Stimulated activated CD8-positive, alpha-beta memory T cell treated with anti-CD3 and anti-CD28 coated beads, Interleukin-15, amount 100 ng/mL, for 1 hour (primary cell): ENCODE results near the gene TK2.
"Not testable (repeated sequence)": the region's sequence is repeated elsewhere in the genome, so short reads cannot be mapped to it uniquely, and the experiment has no call there.

Experiments
- DNase-seq: peaks from one replicate; pipeline ENCODE4 v3.0.0-alpha.2; 2020; ENCODE audit warnings: low read depth

Gene TK2

GRCh38 chr16:66549284-66550131 is at the start of gene TK2:
Gene TK2, minus strand, starts transcription at chr16:66550122. Its CDS starts 61 bp downstream, at chr16:66550061.
- no peak for DNase-seq

GRCh38 chr16:66598111-66598510 is 48.2 kb upstream of the TK2 start:
- DNase-seq, result no peak

DNA sequence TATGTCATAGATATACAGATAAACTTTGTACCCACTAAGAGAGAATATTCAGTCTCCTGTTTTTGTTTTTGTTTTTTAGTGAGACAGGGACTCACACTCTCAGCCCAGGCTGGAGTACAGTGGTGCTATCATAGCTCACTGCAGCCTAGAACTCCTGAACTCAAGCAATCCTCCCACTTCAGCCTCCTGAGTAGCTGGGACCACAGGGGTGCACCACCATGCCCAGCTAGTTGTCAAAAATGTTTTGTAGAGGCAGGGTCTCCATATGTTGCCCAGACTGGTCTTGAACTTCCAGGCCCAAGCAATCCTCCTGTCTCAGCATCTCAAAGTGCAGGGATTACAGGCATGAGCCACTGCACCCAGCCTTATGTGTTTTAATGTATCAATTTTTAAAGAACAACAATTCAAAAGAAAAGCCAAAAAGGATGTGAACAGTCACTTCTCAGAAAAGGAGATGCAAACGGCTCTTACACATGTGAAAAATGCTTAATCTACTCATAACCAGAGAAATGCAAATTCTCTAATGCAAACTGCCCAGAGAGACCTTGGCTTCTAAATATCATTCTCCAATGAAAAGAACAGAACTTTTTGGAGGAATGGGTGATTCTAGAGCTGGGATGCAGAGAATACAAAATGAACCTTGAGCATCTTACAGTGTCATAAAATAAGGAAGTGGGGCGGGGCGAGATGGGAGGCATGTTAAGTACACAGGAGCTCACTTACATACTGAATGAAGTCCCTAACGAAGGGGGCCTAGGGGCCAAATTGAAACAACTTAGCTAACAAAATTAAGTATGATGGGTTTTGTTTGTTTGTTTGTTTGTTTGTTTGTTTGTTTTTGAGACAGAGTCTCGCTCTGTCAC is 47.3 kb upstream of the TK2 start:
- DNase-seq, result no peak

DNA sequence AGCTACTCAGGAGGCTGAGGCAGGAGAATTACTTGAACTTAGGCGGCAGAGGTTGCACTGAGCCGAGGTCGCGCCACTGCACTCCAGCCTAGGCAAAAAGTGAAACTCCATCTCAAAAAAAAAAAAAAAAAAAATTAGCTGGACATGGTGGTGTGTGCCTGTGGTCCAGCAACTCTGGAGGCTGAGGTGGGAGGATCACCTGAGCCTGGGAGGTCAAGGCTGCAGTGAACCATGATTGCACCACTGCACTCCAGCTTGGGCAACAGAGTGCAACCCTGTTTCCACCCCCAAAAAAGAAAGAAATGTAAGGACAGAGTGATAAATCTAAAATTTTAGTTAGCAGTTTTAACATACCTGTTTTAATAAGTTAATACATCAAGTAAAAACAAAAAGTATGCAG is 46.6 kb upstream of the TK2 start:
- DNase-seq, result not testable (repeated sequence)

DNA sequence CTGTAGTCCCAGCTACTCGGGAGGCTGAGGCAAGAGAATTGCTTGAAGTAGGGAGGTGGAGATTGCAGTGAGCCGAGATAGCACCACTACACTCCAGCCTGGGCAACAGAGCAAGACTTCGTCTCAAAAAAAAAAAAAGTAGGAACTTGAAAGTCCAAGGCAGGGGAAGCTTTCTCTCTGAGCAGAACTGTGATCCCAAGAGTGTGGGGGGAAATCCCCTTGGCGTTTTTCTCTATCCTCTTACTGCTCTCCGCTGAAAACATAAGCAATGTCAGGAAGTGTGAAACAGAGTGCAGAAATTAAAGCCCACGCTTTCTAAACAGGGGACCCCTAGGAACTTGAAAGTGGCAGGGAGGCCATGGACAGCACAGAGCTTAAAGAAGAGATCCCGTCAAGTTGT is 44.8 kb upstream of the TK2 start:
- DNase-seq, result no peak

DNA sequence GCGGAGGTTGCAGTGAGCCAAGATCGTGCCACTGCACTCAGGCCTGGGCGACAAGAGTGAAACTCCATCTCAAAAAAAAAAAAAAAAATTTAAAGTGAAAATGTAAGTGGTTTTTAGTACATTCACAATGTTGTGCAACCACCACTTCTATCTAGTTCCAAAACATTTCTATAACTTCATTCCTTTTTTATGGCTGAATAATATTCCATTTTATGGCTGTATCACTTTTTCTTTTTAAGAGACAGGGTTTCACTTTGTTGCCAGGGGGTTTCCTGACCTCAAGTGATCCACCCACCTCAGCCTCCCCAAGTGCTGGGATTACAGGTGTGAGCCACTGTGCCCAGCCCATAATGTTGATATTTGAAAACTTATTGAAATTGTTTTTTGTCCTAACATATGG is 42.9 kb upstream of the TK2 start:
- DNase-seq, result no peak

GRCh38 chr16:66592241-66592640 is 42.3 kb upstream of the TK2 start:
- no peak for DNase-seq

- no peak for DNase-seq
These were observed 41.1 kb upstream of the TK2 start for GRCh38 chr16:66591018-66591417.

GRCh38 chr16:66590322-66590721 is 40.4 kb upstream of the TK2 start:
- DNase-seq, result no peak

DNA sequence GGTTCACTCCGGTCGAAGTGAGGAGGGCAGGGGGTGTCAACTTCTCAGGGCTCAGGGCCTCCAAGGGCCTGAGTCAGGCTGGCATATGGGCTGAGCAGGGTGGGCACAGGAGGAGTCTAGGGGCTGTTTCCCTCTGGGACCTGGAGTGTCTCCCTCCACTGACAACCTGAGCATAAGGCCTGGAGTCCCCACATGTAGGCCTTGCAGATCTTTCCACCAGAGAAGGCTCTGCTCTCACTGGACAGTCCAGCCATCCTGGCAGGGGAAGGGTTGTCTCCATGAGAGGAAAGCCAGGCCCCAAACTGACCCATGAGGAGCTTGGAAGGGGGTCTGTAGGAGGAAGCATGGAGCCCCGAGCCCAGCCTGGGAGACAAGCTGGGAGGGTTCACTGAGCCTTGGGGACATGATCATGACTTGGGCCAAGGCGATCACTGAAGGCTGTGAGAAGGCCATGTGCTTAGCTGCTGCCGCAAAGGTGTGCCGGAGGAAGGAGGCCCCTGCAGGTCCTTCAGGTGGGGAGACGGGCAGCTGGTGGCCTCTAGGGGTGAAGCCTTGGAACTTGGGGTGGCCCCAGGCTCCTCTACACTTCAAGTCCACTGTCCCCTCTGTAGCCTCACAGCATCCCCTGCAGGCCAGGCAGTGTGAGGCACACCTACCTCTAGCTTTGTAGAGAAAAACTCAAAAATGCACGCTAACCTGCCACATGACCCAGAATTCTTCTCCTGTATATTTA is 39.2 kb upstream of the TK2 start:
- no peak for DNase-seq

- no peak for DNase-seq
These were observed 38.1 kb upstream of the TK2 start for GRCh38 chr16:66587881-66588600.

DNA sequence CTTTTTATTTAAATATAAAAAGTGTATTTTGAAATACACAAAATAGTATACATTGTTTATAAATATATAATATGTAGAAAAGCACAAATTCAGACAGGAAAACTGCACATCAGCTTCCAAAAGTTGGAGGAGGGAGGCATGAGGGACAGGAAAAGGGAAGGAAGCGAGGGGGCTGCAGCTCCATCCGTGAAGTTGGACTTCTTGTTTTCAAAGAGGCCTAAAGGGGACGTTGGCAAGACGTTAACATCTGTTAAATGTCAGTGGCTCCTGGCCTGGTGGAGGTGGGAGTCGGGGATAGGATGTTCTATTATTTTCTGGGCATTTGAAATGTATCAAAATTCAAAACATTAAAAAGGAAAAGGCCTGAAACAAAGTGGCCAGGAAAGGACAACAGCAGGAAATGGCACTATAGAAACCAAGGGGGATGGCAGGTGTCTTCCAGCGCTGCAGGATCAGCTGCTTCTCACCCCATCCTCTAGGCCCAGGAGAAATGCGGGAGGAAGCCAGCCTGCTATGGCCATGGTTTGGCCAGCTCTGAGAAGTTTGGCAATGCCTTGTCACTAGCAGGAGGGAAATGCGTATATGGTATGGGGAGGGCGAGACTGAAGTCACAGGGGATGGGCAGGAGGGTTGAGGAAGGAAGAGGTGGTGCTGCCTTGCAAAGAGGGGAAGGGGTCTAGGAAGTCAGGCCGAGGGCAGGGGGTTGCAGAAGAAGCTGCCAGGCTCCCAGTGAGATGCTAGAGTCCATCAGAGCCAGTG is 35.7 kb upstream of the TK2 start:
- DNase-seq, result no peak

DNA sequence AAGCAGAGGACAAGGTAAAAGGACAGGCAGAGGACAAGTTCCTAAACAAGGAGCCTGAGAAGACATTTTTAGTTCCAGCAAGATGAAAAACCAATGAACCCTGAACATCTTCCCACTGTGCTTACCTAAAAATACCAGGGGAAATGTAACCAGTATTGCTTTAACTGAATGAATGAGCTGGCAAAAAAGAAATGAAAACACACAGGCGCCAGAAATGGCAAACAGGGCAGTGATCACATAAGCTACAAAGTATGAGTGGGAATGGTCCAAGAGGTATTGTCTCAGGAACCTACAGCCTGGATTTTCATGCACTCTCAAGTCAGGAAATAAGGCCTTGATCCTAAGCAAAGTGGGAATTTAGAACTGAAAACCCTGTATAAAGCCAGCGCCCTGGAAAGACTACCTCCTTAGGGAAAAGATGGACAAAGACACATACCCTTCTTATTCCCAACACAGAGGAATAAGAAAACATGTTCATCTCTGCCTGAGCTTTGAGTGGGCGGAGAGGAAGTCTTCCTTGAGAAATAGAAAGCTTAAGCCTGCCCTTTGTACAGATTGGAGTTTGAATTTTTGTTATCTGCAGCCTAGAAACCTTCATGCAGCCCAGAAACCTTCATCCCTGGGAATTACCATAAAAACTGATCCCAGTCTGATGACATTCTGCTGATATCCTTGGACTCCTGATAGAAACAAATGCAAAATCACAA is 31.5 kb upstream of the TK2 start:
- DNase-seq, result no peak

GRCh38 chr16:66580605-66581209 is 30.8 kb upstream of the TK2 start:
- no peak for DNase-seq

GRCh38 chr16:66578651-66579531 is 29.0 kb upstream of the TK2 start, which contains the start of gene CMTM2:
Gene CMTM2, plus strand, starts transcription at chr16:66579463. Its CDS starts 145 bp downstream, at chr16:66579608.
- no peak for DNase-seq

DNA sequence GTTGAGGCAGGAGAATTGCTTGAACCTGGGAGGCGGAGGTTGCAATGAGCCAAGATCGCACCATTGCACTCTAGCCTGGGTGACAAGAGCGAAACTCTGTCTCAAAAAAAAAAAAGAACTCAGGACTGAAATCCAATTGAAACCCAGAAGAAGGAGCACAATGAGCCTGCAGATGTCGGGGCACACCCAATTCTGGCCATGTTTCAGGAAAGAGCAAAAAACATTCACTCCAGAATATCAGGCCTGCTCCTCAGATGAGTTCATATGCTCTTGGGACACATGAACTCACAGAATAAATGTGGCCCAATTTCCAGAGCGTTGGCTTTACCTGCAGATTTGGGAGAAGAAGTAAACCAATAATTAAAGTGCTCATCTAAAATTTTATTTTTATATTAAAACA is 26.4 kb upstream of the TK2 start:
- no peak for DNase-seq

GRCh38 chr16:66575060-66575459 is 25.1 kb upstream of the TK2 start:
- DNase-seq, result no peak

DNA sequence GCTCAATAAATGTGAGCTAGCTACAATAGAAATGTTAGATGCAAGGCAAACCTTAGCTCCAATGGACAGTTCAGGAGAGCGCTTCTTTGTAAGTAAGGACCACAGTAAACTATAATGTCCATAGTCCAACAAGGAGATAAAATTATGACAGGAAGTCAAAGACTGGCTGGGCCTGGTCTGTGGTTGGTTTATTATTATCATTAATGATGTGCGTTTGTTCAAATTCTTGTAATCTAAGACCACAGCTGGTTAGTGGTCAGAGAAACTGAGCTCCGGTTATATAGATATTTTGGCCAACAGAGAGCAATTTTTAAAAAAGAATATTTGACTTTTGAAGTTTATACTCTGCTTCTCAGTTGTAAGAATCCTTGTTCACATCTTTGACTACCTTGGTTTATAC is 24.6 kb upstream of the TK2 start:
- DNase-seq, result no peak

- DNase-seq, result no peak
These were observed 24.2 kb upstream of the TK2 start for GRCh38 chr16:66574081-66574480.
